ENCODE results near the gene F2RL2. TPM values are rescaled to one million over a fixed set of nuclear protein-coding genes. Genes with fewer than 3 reads are reported as not detected.

Gene F2RL2
- total and polyA plus RNA-seq, 10 of the 15 experiments (the other 5 are each of a cell fraction or from before 2014, with no cell fraction given): 0.03 to 0.24 (median 0.08) TPM; not detected in 5

DNA sequence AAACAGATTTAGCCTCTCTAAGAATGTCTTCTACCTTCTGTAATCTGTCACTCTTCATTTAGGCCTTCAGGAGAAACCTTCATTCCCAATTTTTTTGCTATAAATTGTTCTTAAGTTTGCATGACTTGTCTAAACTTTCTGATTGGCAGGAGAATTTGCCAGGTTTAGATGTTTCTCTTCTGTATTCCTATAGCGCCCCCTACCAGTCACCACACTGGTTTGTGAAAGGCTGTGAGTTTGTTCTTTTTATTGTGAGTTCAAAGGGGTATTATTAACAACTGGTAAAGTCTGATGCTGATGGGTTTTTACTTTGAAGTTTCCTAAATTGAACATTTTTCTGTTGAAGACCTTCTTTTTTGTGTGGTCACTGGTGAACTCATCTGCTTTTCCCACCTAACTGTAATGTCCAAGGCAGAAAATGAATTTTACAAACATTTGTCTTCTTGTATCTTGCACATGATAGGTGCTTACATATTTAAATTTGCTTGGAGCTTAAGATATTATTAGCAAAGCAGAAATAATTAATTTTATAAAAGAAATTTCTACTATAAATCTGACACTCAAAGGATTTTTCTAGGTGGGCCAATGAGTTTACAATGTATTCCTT, 18.4 kb upstream of the F2RL2 start (continued):
- TF ChIP-seq, protein P1, sequence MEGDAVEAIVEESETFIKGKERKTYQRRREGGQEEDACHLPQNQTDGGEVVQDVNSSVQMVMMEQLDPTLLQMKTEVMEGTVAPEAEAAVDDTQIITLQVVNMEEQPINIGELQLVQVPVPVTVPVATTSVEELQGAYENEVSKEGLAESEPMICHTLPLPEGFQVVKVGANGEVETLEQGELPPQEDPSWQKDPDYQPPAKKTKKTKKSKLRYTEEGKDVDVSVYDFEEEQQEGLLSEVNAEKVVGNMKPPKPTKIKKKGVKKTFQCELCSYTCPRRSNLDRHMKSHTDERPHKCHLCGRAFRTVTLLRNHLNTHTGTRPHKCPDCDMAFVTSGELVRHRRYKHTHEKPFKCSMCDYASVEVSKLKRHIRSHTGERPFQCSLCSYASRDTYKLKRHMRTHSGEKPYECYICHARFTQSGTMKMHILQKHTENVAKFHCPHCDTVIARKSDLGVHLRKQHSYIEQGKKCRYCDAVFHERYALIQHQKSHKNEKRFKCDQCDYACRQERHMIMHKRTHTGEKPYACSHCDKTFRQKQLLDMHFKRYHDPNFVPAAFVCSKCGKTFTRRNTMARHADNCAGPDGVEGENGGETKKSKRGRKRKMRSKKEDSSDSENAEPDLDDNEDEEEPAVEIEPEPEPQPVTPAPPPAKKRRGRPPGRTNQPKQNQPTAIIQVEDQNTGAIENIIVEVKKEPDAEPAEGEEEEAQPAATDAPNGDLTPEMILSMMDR (IDR thresholded peaks at IDR 0.05 in 2 of 3, conservative IDR thresholded peaks at IDR 0.05 in 1 of 3; ENCODE audit: control insufficient read depth in 2 of 3, extremely low read depth in 1 of 3, insufficient read depth in 1 of 3, low read depth in 3 of 3, low read length in 3 of 3): peak; percentile 74 to 82 (median 79)
- no peak for TF ChIP-seq GABPA (IDR thresholded peaks at IDR 0.05; ENCODE audit: low read depth)
- TF ChIP-seq, protein P2, sequence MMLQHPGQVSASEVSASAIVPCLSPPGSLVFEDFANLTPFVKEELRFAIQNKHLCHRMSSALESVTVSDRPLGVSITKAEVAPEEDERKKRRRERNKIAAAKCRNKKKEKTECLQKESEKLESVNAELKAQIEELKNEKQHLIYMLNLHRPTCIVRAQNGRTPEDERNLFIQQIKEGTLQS (IDR thresholded peaks at IDR 0.05; ENCODE audit: borderline replicate concordance, extremely low read depth, low read depth, low read length): no peak
- no peak for TF ChIP-seq SREBF1 (IDR thresholded peaks at IDR 0.05; ENCODE audit: low read length)
- TF ChIP-seq, protein P3, sequence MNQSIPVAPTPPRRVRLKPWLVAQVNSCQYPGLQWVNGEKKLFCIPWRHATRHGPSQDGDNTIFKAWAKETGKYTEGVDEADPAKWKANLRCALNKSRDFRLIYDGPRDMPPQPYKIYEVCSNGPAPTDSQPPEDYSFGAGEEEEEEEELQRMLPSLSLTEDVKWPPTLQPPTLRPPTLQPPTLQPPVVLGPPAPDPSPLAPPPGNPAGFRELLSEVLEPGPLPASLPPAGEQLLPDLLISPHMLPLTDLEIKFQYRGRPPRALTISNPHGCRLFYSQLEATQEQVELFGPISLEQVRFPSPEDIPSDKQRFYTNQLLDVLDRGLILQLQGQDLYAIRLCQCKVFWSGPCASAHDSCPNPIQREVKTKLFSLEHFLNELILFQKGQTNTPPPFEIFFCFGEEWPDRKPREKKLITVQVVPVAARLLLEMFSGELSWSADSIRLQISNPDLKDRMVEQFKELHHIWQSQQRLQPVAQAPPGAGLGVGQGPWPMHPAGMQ (IDR thresholded peaks at IDR 0.05; ENCODE audit: borderline replicate concordance): no peak

DNA sequence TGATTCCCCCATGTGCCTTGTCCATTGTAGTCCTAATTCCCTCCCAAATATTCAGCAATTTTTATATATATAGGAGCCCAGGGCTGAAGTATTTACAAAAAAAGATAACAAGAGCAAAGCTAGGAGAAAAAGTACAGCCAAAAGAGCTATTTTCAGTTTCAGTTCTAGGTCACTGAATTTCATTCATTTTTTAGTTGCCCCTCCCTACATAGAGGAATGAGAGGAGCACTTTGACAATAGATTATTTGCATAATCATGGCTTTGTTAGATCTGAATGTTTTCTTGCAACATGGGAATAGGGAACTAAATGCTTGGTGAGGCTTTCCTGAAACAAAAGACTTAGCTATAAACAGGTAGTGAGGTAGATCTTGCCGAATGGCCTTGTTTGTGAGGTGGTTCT, 15.3 kb upstream of the F2RL2 start:
- H3K4me3 ChIP-seq: no peak overlapping the region
- H3K4me2 ChIP-seq (ENCODE audit: control insufficient read depth, insufficient read depth): peak overlapping the region; percentile 76
- ChIA-PET RAD21 (ENCODE audit: unreplicated experiment) (interaction anchor here (0.7 to 2.6 kb wide), 10 partner anchors 23 to 922 kb away, joined by 3 to 18 read pairs (median 4); no protein-coding TSS in a partner anchor), CTCF (interaction anchor here (0.6 to 2.6 kb wide), 16 partner anchors 10 to 439 kb away, joined by 3 to 30 read pairs (median 3); partner anchors contain the start of gene IQGAP2), POLR2A (interaction anchor here (1.1 to 2.3 kb wide), 3 partner anchors 12 to 235 kb away, joined by 3 to 6 read pairs (median 6); partner anchors contain the start of gene IQGAP2), SMC1A (ENCODE audit: uncharacterized antibody, unreplicated experiment) (interaction anchor here (0.7 to 2.2 kb wide), 16 partner anchors 10 to 235 kb away, joined by 3 to 25 read pairs (median 4); partner anchors contain the start of gene F2RL2)
- peak; percentile 11 for DNase-seq (ENCODE audit: low read depth, low spot score)
- peak; percentile 68 for FAIRE-seq
- in situ Hi-C loops (cut with MboI) (no loop called here), intact Hi-C loops (cut with micrococcal nuclease; ENCODE audit: unreplicated experiment) (no loop called here)
- H3K79me2 ChIP-seq (ENCODE audit: control insufficient read depth, insufficient read depth, low read length): no peaks in the 10 kb centered on the region
- H3K4me1 ChIP-seq (ENCODE audit: control insufficient read depth, insufficient read depth, low read length): peaks cover 11% of the 10 kb centered on the region; the same call in 1 of the 2 replicates
- H2AFZ ChIP-seq (ENCODE audit: control insufficient read depth, low read depth, low read length): peak overlapping the region; percentile 63
- peak overlapping the region; percentile 4; the same call in 1 of the 2 replicates for H3K27ac ChIP-seq (ENCODE audit: control insufficient read depth, insufficient read depth)
- H4K20me1 ChIP-seq (ENCODE audit: control insufficient read depth, insufficient read depth): no peaks in the 10 kb centered on the region
- H3K27me3 ChIP-seq (replicated peaks in 1 of 2; ENCODE audit: control insufficient read depth in 2 of 2, insufficient read depth in 2 of 2, low read length in 1 of 2): no peaks in the 10 kb centered on the region
- BruUV-seq (replicated peaks): no TSS peak
- H3K9me3 ChIP-seq (replicated peaks; ENCODE audit: control insufficient read depth, insufficient read depth, low read length): no peaks in the 10 kb centered on the region
- peak; percentile 81 for ATAC-seq
- H3K9ac ChIP-seq (ENCODE audit: control insufficient read depth, insufficient read depth, low read length): no peak overlapping the region
- H3K36me3 ChIP-seq (ENCODE audit: control insufficient read depth in 2 of 2, insufficient read depth in 2 of 2, low read length in 1 of 2): no peaks in the 10 kb centered on the region
- WGBS (ENCODE audit: insufficient coverage, insufficient replicate concordance, low lambda C conversion rate, missing lambda C conversion rate): 95% methylated on average over 1 of the region's 1 CpG
- TF ChIP-seq, protein P4, sequence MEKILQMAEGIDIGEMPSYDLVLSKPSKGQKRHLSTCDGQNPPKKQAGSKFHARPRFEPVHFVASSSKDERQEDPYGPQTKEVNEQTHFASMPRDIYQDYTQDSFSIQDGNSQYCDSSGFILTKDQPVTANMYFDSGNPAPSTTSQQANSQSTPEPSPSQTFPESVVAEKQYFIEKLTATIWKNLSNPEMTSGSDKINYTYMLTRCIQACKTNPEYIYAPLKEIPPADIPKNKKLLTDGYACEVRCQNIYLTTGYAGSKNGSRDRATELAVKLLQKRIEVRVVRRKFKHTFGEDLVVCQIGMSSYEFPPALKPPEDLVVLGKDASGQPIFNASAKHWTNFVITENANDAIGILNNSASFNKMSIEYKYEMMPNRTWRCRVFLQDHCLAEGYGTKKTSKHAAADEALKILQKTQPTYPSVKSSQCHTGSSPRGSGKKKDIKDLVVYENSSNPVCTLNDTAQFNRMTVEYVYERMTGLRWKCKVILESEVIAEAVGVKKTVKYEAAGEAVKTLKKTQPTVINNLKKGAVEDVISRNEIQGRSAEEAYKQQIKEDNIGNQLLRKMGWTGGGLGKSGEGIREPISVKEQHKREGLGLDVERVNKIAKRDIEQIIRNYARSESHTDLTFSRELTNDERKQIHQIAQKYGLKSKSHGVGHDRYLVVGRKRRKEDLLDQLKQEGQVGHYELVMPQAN (conservative IDR thresholded peaks at IDR 0.05): no peak
- TF ChIP-seq, protein P5, sequence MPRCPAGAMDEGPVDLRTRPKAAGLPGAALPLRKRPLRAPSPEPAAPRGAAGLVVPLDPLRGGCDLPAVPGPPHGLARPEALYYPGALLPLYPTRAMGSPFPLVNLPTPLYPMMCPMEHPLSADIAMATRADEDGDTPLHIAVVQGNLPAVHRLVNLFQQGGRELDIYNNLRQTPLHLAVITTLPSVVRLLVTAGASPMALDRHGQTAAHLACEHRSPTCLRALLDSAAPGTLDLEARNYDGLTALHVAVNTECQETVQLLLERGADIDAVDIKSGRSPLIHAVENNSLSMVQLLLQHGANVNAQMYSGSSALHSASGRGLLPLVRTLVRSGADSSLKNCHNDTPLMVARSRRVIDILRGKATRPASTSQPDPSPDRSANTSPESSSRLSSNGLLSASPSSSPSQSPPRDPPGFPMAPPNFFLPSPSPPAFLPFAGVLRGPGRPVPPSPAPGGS (IDR thresholded peaks at IDR 0.05; ENCODE audit: borderline replicate concordance, insufficient read depth, low read depth, low read length, poor library complexity, severe bottlenecking): no peak
- TF ChIP-seq ZNF24 (IDR thresholded peaks at IDR 0.05) (no peak), PAX8 (IDR thresholded peaks at IDR 0.05) (no peak)
- TF ChIP-seq, protein P6, sequence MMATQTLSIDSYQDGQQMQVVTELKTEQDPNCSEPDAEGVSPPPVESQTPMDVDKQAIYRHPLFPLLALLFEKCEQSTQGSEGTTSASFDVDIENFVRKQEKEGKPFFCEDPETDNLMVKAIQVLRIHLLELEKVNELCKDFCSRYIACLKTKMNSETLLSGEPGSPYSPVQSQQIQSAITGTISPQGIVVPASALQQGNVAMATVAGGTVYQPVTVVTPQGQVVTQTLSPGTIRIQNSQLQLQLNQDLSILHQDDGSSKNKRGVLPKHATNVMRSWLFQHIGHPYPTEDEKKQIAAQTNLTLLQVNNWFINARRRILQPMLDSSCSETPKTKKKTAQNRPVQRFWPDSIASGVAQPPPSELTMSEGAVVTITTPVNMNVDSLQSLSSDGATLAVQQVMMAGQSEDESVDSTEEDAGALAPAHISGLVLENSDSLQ (IDR thresholded peaks at IDR 0.05): no peak
